SK-N-SH (cell line): ENCODE measurements around the gene CDK13. TPM values are rescaled to one million over a fixed set of nuclear protein-coding genes. Genes with fewer than 3 reads are reported as not detected.

Experiments
- CTCF ChIA-PET: fragments of 300-600, 350-600 bp; formaldehyde crosslinking; extraction: SDS; loops from one replicate; lab custom pipeline; 2021; lab: Yijun Ruan, JAX
- POLR2A ChIA-PET: fragments of 350-600 bp; sonication (Branson Sonifier 250); formaldehyde crosslinking; extraction: SDS; loops from one replicate; lab custom pipeline; 2020; ENCODE audit warnings: antibody characterized with exemption, inconsistent platforms; lab: Yijun Ruan, JAX
- DNase-seq: peaks from one replicate; pipeline ENCODE4 v3.0.0; 2012
- H2AFZ ChIP-seq: fragments of 200-600 bp; sonication (generic); 2 replicates; pipeline ENCODE4 v1.8.1; 2016; ENCODE audit warnings: antibody characterized with exemption, mild to moderate bottlenecking, low read depth
- H3F3A ChIP-seq: fragments of 200-600 bp; sonication (generic); replicated peaks from 2 replicates; pipeline ENCODE3; 2016; ENCODE audit warnings: antibody characterized with exemption, mild to moderate bottlenecking; ENCODE audit not compliant: insufficient read depth
- H3K27ac ChIP-seq, 2 experiments: fragments of 200-500 bp in 1 of 2; fragments of 200-600 bp in 1 of 2; sonication (Bioruptor generic) in 1 of 2; sonication (generic), shearing (Covaris generic) in 1 of 2; 2 replicates each; pipeline versions ENCODE4 v1.5.1 to v1.6.1; 2014 to 2016; ENCODE audit warnings: low read depth in 2 of 2, inconsistent platforms in 1 of 2, low read length in 1 of 2, mild to moderate bottlenecking in 1 of 2, mixed read lengths in 1 of 2
- H3K27me3 ChIP-seq: fragments of 200-600 bp; sonication (generic), shearing (Covaris generic); 2 replicates; pipeline ENCODE4 v1.6.1; 2016; ENCODE audit warnings: mixed run types; ENCODE audit not compliant: insufficient read depth
- H3K36me3 ChIP-seq, 2 experiments: fragments of 200-500 bp in 1 of 2; fragments of 200-600 bp in 1 of 2; sonication (Bioruptor generic) in 1 of 2; sonication (generic) in 1 of 2; replicated peaks in 1 of 2; 2 replicates each; pipeline versions ENCODE3 to v1.5.1; 2014 to 2016; ENCODE audit warnings: low read length in 1 of 2, mild to moderate bottlenecking in 1 of 2; ENCODE audit not compliant: insufficient read depth in 2 of 2, control insufficient read depth in 1 of 2
- H3K4me1 ChIP-seq, 2 experiments: fragments of 200-500 bp in 1 of 2; fragments of 200-600 bp in 1 of 2; sonication (Bioruptor generic) in 1 of 2; sonication (generic), shearing (Covaris generic) in 1 of 2; 2 replicates each; pipeline versions ENCODE4 v1.5.1 to v1.6.1; 2014 to 2016; ENCODE audit warnings: low read depth in 1 of 2, low read length in 1 of 2, mixed run types in 1 of 2; ENCODE audit not compliant: insufficient read depth in 2 of 2, control insufficient read depth in 1 of 2
- H3K4me2 ChIP-seq: fragments of 200-600 bp; sonication (generic), shearing (Covaris generic); 2 replicates; pipeline ENCODE4 v1.6.1; 2017; ENCODE audit warnings: mixed run types
- H3K4me3 ChIP-seq, 2 experiments: fragments of 200-500 bp in 1 of 2; fragments of 200-600 bp in 1 of 2; sonication (Bioruptor generic) in 1 of 2; sonication (generic), shearing (Covaris generic) in 1 of 2; 2 replicates each; pipeline versions ENCODE4 v1.5.1 to v1.8.1; 2014 to 2016; ENCODE audit warnings: low read depth in 2 of 2, inconsistent platforms in 1 of 2, low read length in 1 of 2, mild to moderate bottlenecking in 1 of 2, mixed read lengths in 1 of 2, moderate library complexity in 1 of 2
- H3K79me2 ChIP-seq: fragments of 200-600 bp; sonication (generic); 2 replicates; pipeline ENCODE4 v1.8.1; 2017; ENCODE audit warnings: mild to moderate bottlenecking; ENCODE audit not compliant: insufficient read depth
- H3K9ac ChIP-seq: fragments of 200-600 bp; sonication (generic); 2 replicates; pipeline ENCODE4 v1.6.1; 2017; ENCODE audit warnings: mixed run types
- H3K9me2 ChIP-seq: fragments of 200-600 bp; sonication (generic); 2 replicates; pipeline ENCODE4 v1.6.1; 2017; ENCODE audit warnings: mixed run types
- H3K9me3 ChIP-seq: fragments of 200-600 bp; sonication (generic); 2 replicates; pipeline ENCODE4 v1.6.1; 2017; ENCODE audit warnings: mixed run types, mild to moderate bottlenecking, moderate library complexity
- H4K20me1 ChIP-seq: fragments of 200-600 bp; sonication (generic); 2 replicates; pipeline ENCODE4 v1.6.1; 2017; ENCODE audit warnings: mild to moderate bottlenecking, mixed run types; ENCODE audit not compliant: insufficient read depth
- ELF1 ChIP-seq: IDR thresholded peaks from 2 replicates; pipeline ENCODE4 v1.4.0; 2012
- EP300 ChIP-seq, 2 experiments: IDR thresholded peaks; 2 replicates each; pipeline versions ENCODE4 v1.4.0 to v1.6.1; 2012; ENCODE audit warnings: borderline replicate concordance in 1 of 2, low read depth in 1 of 2, low read length in 1 of 2
- EZH2phosphoT487 ChIP-seq: fragments of 200-600 bp; sonication (generic); IDR thresholded peaks from 2 replicates; pipeline ENCODE4 v1.6.1; 2017; ENCODE audit warnings: low read depth, mixed run types, mild to moderate bottlenecking, antibody characterized with exemption, moderate library complexity, borderline replicate concordance
- FOSL2 ChIP-seq: IDR thresholded peaks from 2 replicates; pipeline ENCODE4 v1.4.0; 2012; ENCODE audit warnings: low read depth, mild to moderate bottlenecking, moderate library complexity, borderline replicate concordance
- FOXM1 ChIP-seq: IDR thresholded peaks from 2 replicates; pipeline ENCODE4 v1.4.0; 2012; ENCODE audit warnings: low read depth, mild to moderate bottlenecking
- GATA2 ChIP-seq: sonication (generic); formaldehyde crosslinking; IDR thresholded peaks from 2 replicates; pipeline ENCODE4 v1.5.0; 2020; ENCODE audit warnings: mild to moderate bottlenecking, missing genetic modification reagents
- JUND ChIP-seq: IDR thresholded peaks from 2 replicates; pipeline ENCODE4 v1.4.0; 2012
- MAX ChIP-seq: IDR thresholded peaks from 2 replicates; pipeline ENCODE4 v1.4.0; 2012; ENCODE audit warnings: low read depth
- MXI1 ChIP-seq: IDR thresholded peaks from 2 replicates; pipeline ENCODE4 v1.6.1; 2012; ENCODE audit warnings: mild to moderate bottlenecking, low read depth, low read length, improper control_type of control experiment
- NFIC ChIP-seq: IDR thresholded peaks from 2 replicates; pipeline ENCODE4 v1.4.0; 2012; ENCODE audit warnings: borderline replicate concordance
- NRF1 ChIP-seq: IDR thresholded peaks from 2 replicates; pipeline ENCODE4 v1.6.1; 2012; ENCODE audit warnings: low read depth, mild to moderate bottlenecking, low read length
- RAD21 ChIP-seq: IDR thresholded peaks from 2 replicates; pipeline ENCODE4 v1.6.1; 2012; ENCODE audit warnings: mild to moderate bottlenecking, low read length
- RCOR1 ChIP-seq: fragments of 150-350 bp; IDR thresholded peaks from 2 replicates; pipeline ENCODE4 v1.6.1; 2017; ENCODE audit warnings: antibody characterized with exemption, low read length
- SIN3A ChIP-seq: IDR thresholded peaks from 2 replicates; pipeline ENCODE4 v1.6.1; 2012; ENCODE audit warnings: low read depth, mild to moderate bottlenecking, low read length, moderate library complexity, borderline replicate concordance
- SMC3 ChIP-seq: IDR thresholded peaks from 2 replicates; pipeline ENCODE4 v1.6.1; 2012; ENCODE audit warnings: low read depth, low read length, improper control_type of control experiment
- TCF12 ChIP-seq: IDR thresholded peaks from 2 replicates; pipeline ENCODE4 v1.4.0; 2012
- YY1 ChIP-seq: IDR thresholded peaks from 2 replicates; pipeline ENCODE4 v1.4.0; 2012; ENCODE audit warnings: low read depth, mild to moderate bottlenecking
- ZBTB33 ChIP-seq: IDR thresholded peaks from 2 replicates; pipeline ENCODE4 v1.4.0; 2012; ENCODE audit warnings: low read depth, borderline replicate concordance
- WGBS: methylation state at CpG from one replicate; pipeline ENCODE4 v1.1.6; 2017; ENCODE audit warnings: low lambda C conversion rate; 5-methylcytosine and 5-hydroxymethylcytosine counted together
- polyA plus RNA-seq, 3 experiments: library from polyadenylated mRNA; depleted of rRNA; stranded (reverse); fragments of >200 nt; gene quantifications; 2 replicates each; pipeline ENCODE4 v1.2.3, GENCODE V29; 2012
- TF ChIP-seq, protein P1 (sequence below): fragments of 150-350 bp; IDR thresholded peaks from 2 replicates; pipeline ENCODE4 v1.6.1; 2017; ENCODE audit warnings: antibody characterized with exemption, low read length, low read depth, borderline replicate concordance

Gene CDK13
- polyA plus RNA-seq, 1 of the 3 experiments (the other 2 are of a cell fraction): 23.1 TPM

GRCh38 chr7:39942883-39943282, 7.2 kb upstream of the CDK13 start (continued):
- no peak for TF ChIP-seq EP300 (IDR thresholded peaks at IDR 0.05; ENCODE audit: borderline replicate concordance in 1 of 2, low read depth in 1 of 2, low read length in 1 of 2)

DNA sequence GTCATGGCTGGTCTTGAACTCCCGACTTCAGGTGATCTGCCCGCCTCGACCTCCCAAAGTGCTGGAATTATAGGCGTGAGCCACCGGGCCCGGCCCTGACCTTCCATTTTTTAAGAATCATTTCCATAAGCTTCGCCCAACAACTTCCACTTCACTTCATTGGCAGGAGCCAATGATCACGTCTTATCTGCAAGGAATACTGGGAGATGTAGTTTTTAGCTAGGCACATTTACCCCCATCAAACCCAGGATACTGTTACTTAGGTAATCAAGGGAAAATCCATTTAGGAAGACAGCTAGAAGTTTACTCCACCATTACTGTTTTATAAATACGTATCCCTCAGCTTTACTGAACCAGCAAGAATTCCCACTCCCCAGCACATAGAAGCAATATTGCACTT, 3.4 kb upstream of the CDK13 start:
- H3F3A ChIP-seq: peaks cover 16% of the 10 kb centered on the region
- POLR2A ChIA-PET: no interaction called here
- peaks cover 6% of the 10 kb centered on the region for H4K20me1 ChIP-seq
- H3K4me1 ChIP-seq: peaks cover 0 to 6% of the 10 kb centered on the region in 2 experiments; a peak in 2 of 4 replicates
- no peaks in the 10 kb centered on the region for H3K9me2 ChIP-seq
- no peak for TF ChIP-seq TCF12
- TF ChIP-seq FOXM1: no peak
- TF ChIP-seq SIN3A: no peak
- no peak for TF ChIP-seq ZBTB33
- no peak for TF ChIP-seq RCOR1
- no peak for TF ChIP-seq EP300 (IDR thresholded peaks at IDR 0.05; ENCODE audit: borderline replicate concordance in 1 of 2, low read depth in 1 of 2, low read length in 1 of 2)
- H3K9me3 ChIP-seq: no peaks in the 10 kb centered on the region; the same call in 1 of the 2 replicates
- WGBS: 94% methylated on average over 9 of the region's 9 CpGs
- CTCF ChIA-PET: interaction anchor here (2.3 to 9.3 kb wide), 3 partner anchors 50 to 188 kb away, joined by 10 to 100 read pairs (median 18); partner anchors contain the start of genes MPLKIP and SUGCT
- H3K36me3 ChIP-seq: no peaks in the 10 kb centered on the region
- H3K79me2 ChIP-seq: peaks cover 23% of the 10 kb centered on the region
- H3K9ac ChIP-seq: no peak overlapping the region
- peak; percentile 29 for DNase-seq
- no peak overlapping the region for H3K4me2 ChIP-seq
- H3K27me3 ChIP-seq: no peaks in the 10 kb centered on the region
- H2AFZ ChIP-seq: no peak overlapping the region
- no peak overlapping the region for H3K27ac ChIP-seq
- H3K4me3 ChIP-seq: no peak overlapping the region

DNA sequence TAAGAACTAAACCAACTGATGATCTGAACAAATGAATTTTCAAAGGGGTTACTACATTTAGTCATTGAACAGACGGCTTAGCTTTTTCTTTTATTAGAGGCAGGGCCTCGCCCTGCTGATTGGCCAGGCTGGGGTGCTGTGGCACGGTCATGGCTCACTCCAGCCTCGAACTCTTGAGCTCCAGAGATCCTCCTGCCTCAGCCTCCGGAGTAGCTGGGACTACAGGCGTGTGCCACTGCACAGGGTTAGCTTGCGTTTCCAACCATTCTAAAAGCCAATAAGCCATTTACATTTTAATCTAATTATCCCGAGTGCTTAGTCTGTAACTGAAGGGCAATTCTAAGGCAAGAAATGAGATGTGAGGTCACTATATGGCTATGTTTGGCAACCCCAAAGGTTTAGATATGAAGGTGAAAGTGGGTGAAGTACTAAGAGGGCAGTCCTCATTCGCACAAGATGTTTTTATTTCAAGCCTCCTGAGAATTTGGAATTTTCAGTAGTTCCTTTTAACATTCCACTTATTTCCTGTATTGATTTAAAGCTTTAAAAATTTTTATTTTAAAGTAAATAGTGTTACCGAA, 1.6 kb upstream of the CDK13 start:
- peak overlapping the region; percentile 96 to 97 for H3K4me3 ChIP-seq
- H3K4me1 ChIP-seq: peaks cover 0 to 13% of the 10 kb centered on the region in 2 experiments; a peak in 2 of 4 replicates
- POLR2A ChIA-PET: interaction anchor here (0.7 to 1.2 kb wide), 3 partner anchors 8 to 76 kb away, joined by 3 to 4 read pairs (median 4); no protein-coding TSS in a partner anchor
- H3K27me3 ChIP-seq: no peaks in the 10 kb centered on the region
- peak overlapping the region; percentile 87 for H3K4me2 ChIP-seq
- TF ChIP-seq FOSL2 (no peak), EZH2phosphoT487 (no peak), RAD21 (no peak), TCF12 (no peak), SMC3 (no peak), RCOR1 (no peak), YY1 (no peak), FOXM1 (no peak), ELF1 (no peak), MAX (no peak), NFIC (no peak), JUND (no peak), NRF1 (no peak), GATA2 (no peak), MXI1 (no peak)
- TF ChIP-seq, protein P1, sequence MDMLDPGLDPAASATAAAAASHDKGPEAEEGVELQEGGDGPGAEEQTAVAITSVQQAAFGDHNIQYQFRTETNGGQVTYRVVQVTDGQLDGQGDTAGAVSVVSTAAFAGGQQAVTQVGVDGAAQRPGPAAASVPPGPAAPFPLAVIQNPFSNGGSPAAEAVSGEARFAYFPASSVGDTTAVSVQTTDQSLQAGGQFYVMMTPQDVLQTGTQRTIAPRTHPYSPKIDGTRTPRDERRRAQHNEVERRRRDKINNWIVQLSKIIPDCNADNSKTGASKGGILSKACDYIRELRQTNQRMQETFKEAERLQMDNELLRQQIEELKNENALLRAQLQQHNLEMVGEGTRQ: no peak
- TF ChIP-seq, all 33 proteins: peak for 0
- Histone ChIP-seq H3K9me2 (no peaks in the 10 kb centered on the region), H3K9me3 (no peaks in the 10 kb centered on the region), H3K36me3 (peaks cover 0 to 3% of the 10 kb centered on the region in 2 experiments), H3K27ac (peak overlapping the region; percentile 97), H3F3A (peaks cover 16% of the 10 kb centered on the region), H3K9ac (peak overlapping the region; percentile 94), H4K20me1 (peaks cover 24% of the 10 kb centered on the region), H2AFZ (peak overlapping the region; percentile 87), H3K79me2 (peaks cover 41% of the 10 kb centered on the region)
- DNase-seq: peak; percentile 35
- 49% methylated on average over 10 of the region's 10 CpGs for WGBS
- CTCF ChIA-PET: interaction anchor here (0.6 to 9.3 kb wide), 6 partner anchors 27 to 186 kb away, joined by 3 to 100 read pairs (median 8); partner anchors contain the start of genes MPLKIP and SUGCT
